Lower leg skin (tissue), 3 donors: ENCODE data around the gene SERPINB13.

ENCODE experiments used
- CTCF ChIP-seq, 3 donors: fragments of 450-650 bp; IDR thresholded peaks; one replicate each; pipeline ENCODE4 v1.5.1; 2016; ENCODE audit warnings: antibody characterized with exemption in 3 of 3, mild to moderate bottlenecking in 3 of 3, moderate library complexity in 2 of 3
- POLR2A ChIP-seq, 2 donors: fragments of 450-650 bp; IDR thresholded peaks; one replicate each; pipeline ENCODE4 v1.6.1; 2016 to 2017; ENCODE audit warnings: antibody characterized with exemption in 2 of 2, mild to moderate bottlenecking in 1 of 2, moderate library complexity in 1 of 2

GRCh38 chr18:63617915-63618234, 30.7 kb downstream of the SERPINB13 start:
- TF ChIP-seq CTCF (IDR thresholded peaks at IDR 0.05) (no peak), POLR2A (IDR thresholded peaks at IDR 0.05) (no peak)
